ENCODE measurements around the gene CACNA1I.

DNA sequence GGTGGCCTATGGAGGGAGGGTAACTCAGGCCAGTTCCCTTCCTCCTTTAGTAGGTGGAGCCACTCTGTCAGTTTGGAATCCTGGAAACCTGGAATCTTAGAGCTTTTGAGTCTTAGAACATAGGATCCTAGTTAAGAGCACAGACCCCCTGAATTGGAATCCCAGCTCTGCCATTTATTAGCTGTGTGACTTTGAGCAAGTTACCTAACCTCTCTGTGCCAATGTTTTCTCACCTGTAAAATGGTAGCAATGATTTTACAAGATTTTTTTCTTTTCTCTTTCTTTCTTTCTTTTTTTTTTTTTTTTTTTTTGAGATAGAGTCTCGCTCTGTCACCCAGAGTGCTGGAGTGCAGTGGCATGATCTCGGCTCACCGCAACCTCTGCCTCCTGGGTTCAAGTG, 17.1 kb upstream of the CACNA1I start:
- TF ChIP-seq POLR2A (IDR thresholded peaks at IDR 0.05) = no peak
- TF ChIP-seq, protein P1, sequence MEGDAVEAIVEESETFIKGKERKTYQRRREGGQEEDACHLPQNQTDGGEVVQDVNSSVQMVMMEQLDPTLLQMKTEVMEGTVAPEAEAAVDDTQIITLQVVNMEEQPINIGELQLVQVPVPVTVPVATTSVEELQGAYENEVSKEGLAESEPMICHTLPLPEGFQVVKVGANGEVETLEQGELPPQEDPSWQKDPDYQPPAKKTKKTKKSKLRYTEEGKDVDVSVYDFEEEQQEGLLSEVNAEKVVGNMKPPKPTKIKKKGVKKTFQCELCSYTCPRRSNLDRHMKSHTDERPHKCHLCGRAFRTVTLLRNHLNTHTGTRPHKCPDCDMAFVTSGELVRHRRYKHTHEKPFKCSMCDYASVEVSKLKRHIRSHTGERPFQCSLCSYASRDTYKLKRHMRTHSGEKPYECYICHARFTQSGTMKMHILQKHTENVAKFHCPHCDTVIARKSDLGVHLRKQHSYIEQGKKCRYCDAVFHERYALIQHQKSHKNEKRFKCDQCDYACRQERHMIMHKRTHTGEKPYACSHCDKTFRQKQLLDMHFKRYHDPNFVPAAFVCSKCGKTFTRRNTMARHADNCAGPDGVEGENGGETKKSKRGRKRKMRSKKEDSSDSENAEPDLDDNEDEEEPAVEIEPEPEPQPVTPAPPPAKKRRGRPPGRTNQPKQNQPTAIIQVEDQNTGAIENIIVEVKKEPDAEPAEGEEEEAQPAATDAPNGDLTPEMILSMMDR (IDR thresholded peaks at IDR 0.05) = no peak
